ENCODE measurements around the gene EYS.

GRCh38 chr6:65450451-65450850 lies 256.6 kb downstream of the EYS start:
- TF ChIP-seq GABPA (IDR thresholded peaks at IDR 0.05 in 1 of 2, conservative IDR thresholded peaks at IDR 0.05 in 1 of 2) (no peak), CTCF (IDR thresholded peaks at IDR 0.05; ENCODE audit: low read depth, low read length, missing input control) (no peak), ZBTB33 (IDR thresholded peaks at IDR 0.05) (no peak), TAF1 (conservative IDR thresholded peaks at IDR 0.05) (no peak), JUND (IDR thresholded peaks at IDR 0.05) (no peak), REST (IDR thresholded peaks at IDR 0.05) (no peak), YY1 (IDR thresholded peaks at IDR 0.05) (no peak), FOXA1 (IDR thresholded peaks at IDR 0.05) (no peak), HNF4G (IDR thresholded peaks at IDR 0.05) (no peak), RAD21 (IDR thresholded peaks at IDR 0.05) (no peak), MAX (IDR thresholded peaks at IDR 0.05) (no peak), EGR1 (IDR thresholded peaks at IDR 0.05; ENCODE audit: low read depth in 2 of 2) (no peak)
